Type B pancreatic cell (in vitro differentiated cells): ENCODE results near the gene KPNA2. TPM values are rescaled to one million over a fixed set of nuclear protein-coding genes. Genes with fewer than 3 reads are reported as not detected.
"Not testable (repeated sequence)": the region's sequence is repeated elsewhere in the genome, so short reads cannot be mapped to it uniquely, and the experiment has no call there.

Experiments
- DNase-seq: peaks from one replicate; pipeline ENCODE4 v3.0.0; 2021; ENCODE audit warnings: mixed read lengths; ENCODE audit not compliant: unreplicated experiment; ENCODE audit errors: extremely low spot score
- H3K27ac Mint-ChIP-seq: 2 replicates; pipeline ENCODE4 v1.8.0; 2021; ENCODE audit warnings: mild to moderate bottlenecking, mixed read lengths
- H3K27me3 Mint-ChIP-seq: 2 replicates; pipeline ENCODE4 v1.8.0; 2021; ENCODE audit warnings: mixed read lengths
- H3K36me3 Mint-ChIP-seq: 2 replicates; pipeline ENCODE4 v1.8.0; 2021; ENCODE audit warnings: mixed read lengths
- H3K4me1 Mint-ChIP-seq: one replicate; pipeline ENCODE4 v1.8.0; 2021; ENCODE audit warnings: mixed read lengths; ENCODE audit not compliant: unreplicated experiment
- H3K4me3 Mint-ChIP-seq: 2 replicates; pipeline ENCODE4 v1.8.0; 2021; ENCODE audit warnings: mild to moderate bottlenecking, mixed read lengths
- H3K9me3 Mint-ChIP-seq: 2 replicates; pipeline ENCODE4 v1.8.0; 2021; ENCODE audit warnings: mixed read lengths
- total RNA-seq: library from RNA; stranded (reverse); gene quantifications from 2 replicates; pipeline ENCODE4 v1.2.1, GENCODE V29; 2021; ENCODE audit warnings: low replicate concordance
- TF ChIP-seq, protein P1 (sequence below): fragments of 200-600 bp; sonication (generic); conservative IDR thresholded peaks from 2 replicates; pipeline ENCODE4 v1.5.0; 2021; ENCODE audit warnings: antibody characterized with exemption, mild to moderate bottlenecking

KPNA2 gene
- total RNA-seq, 1 donor from 2014 or later, result 211 TPM

DNA sequence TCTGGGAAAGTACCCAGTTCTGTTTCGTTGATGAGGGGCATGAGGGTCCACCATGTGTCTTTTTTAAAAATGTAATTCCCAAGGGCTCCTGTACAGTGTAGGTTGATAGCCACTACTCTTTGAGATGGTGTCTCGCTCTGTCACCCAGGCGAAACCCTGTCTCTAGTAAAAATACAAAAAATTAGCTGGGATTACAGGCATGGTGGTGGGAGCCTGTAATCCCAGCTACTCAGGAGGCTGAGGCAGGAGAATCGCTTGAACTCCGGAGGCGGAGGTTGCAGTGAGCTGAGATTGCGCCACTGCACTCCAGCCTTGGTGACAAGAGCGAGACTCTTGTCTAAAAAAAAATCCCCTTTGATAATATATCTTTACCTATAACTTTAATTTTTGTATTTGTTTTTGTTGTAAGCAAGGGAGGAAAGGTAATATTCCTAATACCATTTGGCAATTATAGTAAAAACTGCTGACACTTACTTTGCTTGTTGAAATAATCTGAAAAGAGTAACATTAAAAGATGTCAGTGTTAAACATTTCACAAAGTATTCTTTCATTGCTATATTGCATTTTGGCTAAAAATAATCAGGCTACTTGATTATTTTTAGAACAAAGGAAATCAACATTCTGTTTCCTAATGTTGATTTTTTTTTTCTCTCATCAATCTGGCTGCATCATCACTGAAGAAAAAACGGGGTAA lies 11.8 kb downstream of the KPNA2 start:
- no peak for DNase-seq
- no peaks in the 10 kb centered on the region for H3K9me3 Mint-ChIP-seq
- H3K27me3 Mint-ChIP-seq, result no peaks in the 10 kb centered on the region
- H3K4me3 Mint-ChIP-seq, result no peak overlapping the region
- peaks cover 23% of the 10 kb centered on the region for H3K36me3 Mint-ChIP-seq
- TF ChIP-seq, protein P1, sequence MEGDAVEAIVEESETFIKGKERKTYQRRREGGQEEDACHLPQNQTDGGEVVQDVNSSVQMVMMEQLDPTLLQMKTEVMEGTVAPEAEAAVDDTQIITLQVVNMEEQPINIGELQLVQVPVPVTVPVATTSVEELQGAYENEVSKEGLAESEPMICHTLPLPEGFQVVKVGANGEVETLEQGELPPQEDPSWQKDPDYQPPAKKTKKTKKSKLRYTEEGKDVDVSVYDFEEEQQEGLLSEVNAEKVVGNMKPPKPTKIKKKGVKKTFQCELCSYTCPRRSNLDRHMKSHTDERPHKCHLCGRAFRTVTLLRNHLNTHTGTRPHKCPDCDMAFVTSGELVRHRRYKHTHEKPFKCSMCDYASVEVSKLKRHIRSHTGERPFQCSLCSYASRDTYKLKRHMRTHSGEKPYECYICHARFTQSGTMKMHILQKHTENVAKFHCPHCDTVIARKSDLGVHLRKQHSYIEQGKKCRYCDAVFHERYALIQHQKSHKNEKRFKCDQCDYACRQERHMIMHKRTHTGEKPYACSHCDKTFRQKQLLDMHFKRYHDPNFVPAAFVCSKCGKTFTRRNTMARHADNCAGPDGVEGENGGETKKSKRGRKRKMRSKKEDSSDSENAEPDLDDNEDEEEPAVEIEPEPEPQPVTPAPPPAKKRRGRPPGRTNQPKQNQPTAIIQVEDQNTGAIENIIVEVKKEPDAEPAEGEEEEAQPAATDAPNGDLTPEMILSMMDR, result no peak
- no peak overlapping the region for H3K27ac Mint-ChIP-seq
- no peaks in the 10 kb centered on the region for H3K4me1 Mint-ChIP-seq

DNA sequence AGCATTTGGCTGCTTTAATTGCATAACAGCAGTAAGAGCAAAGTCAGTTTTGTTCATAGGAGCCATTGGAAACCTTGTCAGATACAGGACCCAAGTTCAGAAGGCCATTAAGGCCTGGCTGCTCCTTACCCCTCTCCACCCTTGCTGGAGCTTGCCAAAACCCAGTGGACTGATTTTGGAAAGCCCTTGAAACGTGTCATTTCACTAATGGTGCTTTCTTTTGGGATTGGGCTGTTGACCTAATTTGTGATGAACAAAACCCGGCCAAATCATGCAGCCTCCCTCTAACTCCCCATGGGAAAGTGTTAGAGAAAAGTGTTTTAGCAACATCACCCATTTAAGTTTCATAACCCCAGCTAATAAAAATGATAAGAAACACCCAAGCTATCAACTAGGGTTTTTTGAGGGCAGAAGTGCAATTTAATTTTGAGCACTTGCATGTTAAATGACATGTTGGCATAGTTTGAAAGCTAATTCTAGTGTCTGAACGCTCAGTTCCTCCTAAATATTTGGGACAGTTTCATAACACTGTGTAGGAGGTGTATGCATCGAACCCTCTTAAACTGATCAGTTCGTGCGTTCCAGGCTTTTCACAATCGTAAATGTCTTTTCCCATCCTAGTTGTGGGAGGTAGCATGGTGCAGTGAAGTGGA lies 12.5 kb downstream of the KPNA2 start:
- not testable (repeated sequence) for DNase-seq, H3K27ac Mint-ChIP-seq, H3K27me3 Mint-ChIP-seq, H3K9me3 Mint-ChIP-seq, H3K4me1 Mint-ChIP-seq, H3K4me3 Mint-ChIP-seq
- H3K36me3 Mint-ChIP-seq, result peaks cover 19% of the 10 kb centered on the region

- TF ChIP-seq, protein P1, result no peak
- no peak for DNase-seq
- Mint-ChIP-seq H3K27ac (no peak overlapping the region), H3K9me3 (no peaks in the 10 kb centered on the region), H3K36me3 (peaks cover 12% of the 10 kb centered on the region), H3K4me1 (peaks cover 9% of the 10 kb centered on the region), H3K27me3 (no peaks in the 10 kb centered on the region), H3K4me3 (no peak overlapping the region)
Observed at GRCh38 chr17:68048996-68049395, 13.5 kb downstream of the KPNA2 start.

- H3K4me3 Mint-ChIP-seq, H3K36me3 Mint-ChIP-seq, H3K27ac Mint-ChIP-seq, H3K27me3 Mint-ChIP-seq, H3K9me3 Mint-ChIP-seq, DNase-seq: not testable (repeated sequence)
- H3K4me1 Mint-ChIP-seq, result peaks cover 15% of the 10 kb centered on the region
Observed at GRCh38 chr17:68049812-68050437, 14.4 kb downstream of the KPNA2 start.

DNA sequence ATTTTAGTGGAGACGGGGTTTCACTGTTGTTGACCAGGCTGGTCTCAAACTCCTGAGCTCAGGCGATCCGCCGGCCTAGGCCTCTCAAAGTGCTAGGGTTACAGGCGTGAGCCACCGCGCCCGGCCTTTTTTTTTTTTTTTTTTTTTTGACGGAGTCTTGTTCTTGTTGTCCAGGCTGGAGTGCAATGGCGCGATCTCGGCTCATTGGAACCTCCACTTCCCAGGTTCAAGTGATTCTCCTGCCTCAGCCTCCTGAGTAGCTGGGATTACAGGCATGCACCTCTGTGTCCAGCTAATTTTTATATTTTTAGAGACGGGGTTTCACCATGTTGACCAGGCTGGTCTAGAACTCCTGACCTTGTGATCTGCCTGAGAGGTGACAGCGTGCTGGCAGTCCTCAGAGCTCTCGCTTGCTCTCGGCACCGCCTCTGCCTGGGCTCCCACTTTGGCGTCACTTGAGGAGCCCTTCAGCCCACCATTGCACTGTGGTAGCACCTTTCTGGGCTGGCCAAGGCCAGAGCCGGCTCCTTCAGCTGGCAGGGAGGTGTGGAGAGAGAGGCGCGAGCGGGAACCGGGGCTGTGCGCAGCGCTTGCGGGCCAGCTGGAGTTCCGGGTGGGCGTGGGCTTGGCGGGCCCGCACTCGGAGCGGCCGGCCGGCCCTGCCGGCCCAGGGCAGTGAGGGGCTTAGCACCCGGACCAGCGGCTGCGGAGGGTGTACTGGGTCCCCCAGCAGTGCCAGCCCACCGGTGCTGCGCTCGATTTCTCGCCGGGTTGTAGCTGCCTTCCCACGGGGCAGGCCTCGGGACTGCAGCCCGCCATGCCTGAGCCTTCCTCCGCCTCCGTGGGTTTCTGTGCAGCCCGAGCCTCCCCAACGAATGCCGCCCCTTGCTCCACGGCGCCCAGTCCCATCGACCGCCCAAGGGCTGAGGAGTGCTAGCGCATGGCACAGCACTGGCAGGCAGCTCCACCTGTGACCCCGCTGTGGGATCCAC lies 16.1 kb downstream of the KPNA2 start:
- not testable (repeated sequence) for H3K9me3 Mint-ChIP-seq, H3K36me3 Mint-ChIP-seq, DNase-seq, H3K4me3 Mint-ChIP-seq, H3K27ac Mint-ChIP-seq, H3K27me3 Mint-ChIP-seq
- H3K4me1 Mint-ChIP-seq, result peaks cover 15% of the 10 kb centered on the region

DNA sequence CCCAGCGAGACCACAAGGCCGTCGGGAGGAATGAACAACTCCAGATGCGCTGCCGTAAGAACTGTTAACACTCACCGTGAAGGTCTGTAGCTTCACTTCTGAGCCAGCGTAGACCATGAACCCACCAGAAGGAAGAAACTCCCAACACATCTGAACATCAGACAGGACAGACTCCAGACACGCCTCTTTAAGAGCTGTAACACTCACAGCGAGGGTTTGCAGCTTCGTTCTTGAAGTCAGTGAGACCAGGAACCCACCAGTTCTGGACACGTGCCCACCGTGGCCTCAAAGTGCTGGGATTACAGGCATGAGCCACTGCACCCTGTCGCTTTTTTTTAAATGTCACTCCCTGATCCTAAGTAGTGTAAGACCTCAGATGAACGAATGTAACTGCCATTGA lies 17.3 kb downstream of the KPNA2 start:
- Mint-ChIP-seq H3K4me3 (no peak overlapping the region), H3K9me3 (no peaks in the 10 kb centered on the region), H3K4me1 (peaks cover 15% of the 10 kb centered on the region), H3K27ac (peak overlapping the region; percentile 13), H3K27me3 (no peaks in the 10 kb centered on the region), H3K36me3 (no peaks in the 10 kb centered on the region)
- no peak for DNase-seq
- TF ChIP-seq, protein P1, result no peak
